Kidney epithelial cell (primary cell): ENCODE data around the gene ZNF778. TPM values are rescaled to one million over a fixed set of nuclear protein-coding genes. Genes with fewer than 3 reads are reported as not detected.
"Not testable (repeated sequence)": the region's sequence is repeated elsewhere in the genome, so short reads cannot be mapped to it uniquely, and the experiment has no call there.

ENCODE experiments used
- DNase-seq: peaks from one replicate; pipeline ENCODE4 v3.0.0-alpha.2; 2010; ENCODE audit warnings: low read depth
- H3K27me3 ChIP-seq: 2 replicates; pipeline ENCODE4 v1.6.0; 2011; ENCODE audit warnings: low read length; ENCODE audit not compliant: control insufficient read depth, insufficient read depth
- H3K36me3 ChIP-seq: 2 replicates; pipeline ENCODE4 v1.5.1; 2011; ENCODE audit warnings: low read length; ENCODE audit not compliant: control insufficient read depth, insufficient read depth
- H3K4me3 ChIP-seq: 2 replicates; pipeline ENCODE4 v1.5.1; 2011; ENCODE audit warnings: low read depth, mild to moderate bottlenecking, control low read depth, low read length
- total RNA-seq: library from RNA; depleted of rRNA; stranded (reverse); fragments of >200 nt; gene quantifications from 2 replicates; pipeline ENCODE4 v1.2.3, GENCODE V29; 2015
- TF ChIP-seq, protein P1 (sequence below): IDR thresholded peaks from 2 replicates; pipeline ENCODE4 v1.5.1; 2011; ENCODE audit warnings: mild to moderate bottlenecking, moderate library complexity, low read length, control low read depth, inconsistent platforms; ENCODE audit not compliant: insufficient read depth, poor library complexity, severe bottlenecking

Gene ZNF778
- total RNA-seq, 1 donor from 2014 or later = 17.7 TPM

GRCh38 chr16:89189358-89190025 lies 28.0 kb upstream of the ZNF778 start:
- DNase-seq = no peak
- Histone ChIP-seq H3K36me3 (no peaks in the 10 kb centered on the region), H3K4me3 (no peak overlapping the region), H3K27me3 (peaks cover 26% of the 10 kb centered on the region)
- TF ChIP-seq, protein P1, sequence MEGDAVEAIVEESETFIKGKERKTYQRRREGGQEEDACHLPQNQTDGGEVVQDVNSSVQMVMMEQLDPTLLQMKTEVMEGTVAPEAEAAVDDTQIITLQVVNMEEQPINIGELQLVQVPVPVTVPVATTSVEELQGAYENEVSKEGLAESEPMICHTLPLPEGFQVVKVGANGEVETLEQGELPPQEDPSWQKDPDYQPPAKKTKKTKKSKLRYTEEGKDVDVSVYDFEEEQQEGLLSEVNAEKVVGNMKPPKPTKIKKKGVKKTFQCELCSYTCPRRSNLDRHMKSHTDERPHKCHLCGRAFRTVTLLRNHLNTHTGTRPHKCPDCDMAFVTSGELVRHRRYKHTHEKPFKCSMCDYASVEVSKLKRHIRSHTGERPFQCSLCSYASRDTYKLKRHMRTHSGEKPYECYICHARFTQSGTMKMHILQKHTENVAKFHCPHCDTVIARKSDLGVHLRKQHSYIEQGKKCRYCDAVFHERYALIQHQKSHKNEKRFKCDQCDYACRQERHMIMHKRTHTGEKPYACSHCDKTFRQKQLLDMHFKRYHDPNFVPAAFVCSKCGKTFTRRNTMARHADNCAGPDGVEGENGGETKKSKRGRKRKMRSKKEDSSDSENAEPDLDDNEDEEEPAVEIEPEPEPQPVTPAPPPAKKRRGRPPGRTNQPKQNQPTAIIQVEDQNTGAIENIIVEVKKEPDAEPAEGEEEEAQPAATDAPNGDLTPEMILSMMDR = no peak

GRCh38 chr16:89190150-89190958 lies 27.1 kb upstream of the ZNF778 start:
- peaks cover 21% of the 10 kb centered on the region for H3K27me3 ChIP-seq
- H3K36me3 ChIP-seq = no peaks in the 10 kb centered on the region
- H3K4me3 ChIP-seq = no peak overlapping the region
- TF ChIP-seq, protein P1 = no peak
- no peak for DNase-seq

GRCh38 chr16:89191033-89191900 lies 26.2 kb upstream of the ZNF778 start:
- DNase-seq = no peak
- peaks cover 21% of the 10 kb centered on the region for H3K27me3 ChIP-seq
- no peak overlapping the region for H3K4me3 ChIP-seq
- TF ChIP-seq, protein P1 = no peak
- no peaks in the 10 kb centered on the region for H3K36me3 ChIP-seq

DNA sequence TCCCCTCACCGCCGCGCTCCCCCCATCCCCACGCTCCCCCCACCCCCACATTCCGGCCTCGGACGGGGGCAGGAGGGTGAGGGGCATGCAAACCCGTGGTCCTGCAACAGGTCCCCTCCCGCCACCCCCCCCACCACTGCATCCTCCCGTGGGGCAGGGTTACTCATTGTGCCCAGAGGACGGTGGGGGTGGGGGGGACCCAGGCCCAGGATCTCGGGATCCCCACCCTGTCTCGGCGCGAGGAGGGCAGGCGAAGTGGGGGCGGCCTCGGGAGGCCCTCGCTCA lies 25.7 kb upstream of the ZNF778 start:
- Histone ChIP-seq H3K4me3 (peak overlapping the region; percentile 34), H3K36me3 (no peaks in the 10 kb centered on the region), H3K27me3 (peaks cover 21% of the 10 kb centered on the region)
- DNase-seq = no peak
- TF ChIP-seq, protein P1 = no peak

DNA sequence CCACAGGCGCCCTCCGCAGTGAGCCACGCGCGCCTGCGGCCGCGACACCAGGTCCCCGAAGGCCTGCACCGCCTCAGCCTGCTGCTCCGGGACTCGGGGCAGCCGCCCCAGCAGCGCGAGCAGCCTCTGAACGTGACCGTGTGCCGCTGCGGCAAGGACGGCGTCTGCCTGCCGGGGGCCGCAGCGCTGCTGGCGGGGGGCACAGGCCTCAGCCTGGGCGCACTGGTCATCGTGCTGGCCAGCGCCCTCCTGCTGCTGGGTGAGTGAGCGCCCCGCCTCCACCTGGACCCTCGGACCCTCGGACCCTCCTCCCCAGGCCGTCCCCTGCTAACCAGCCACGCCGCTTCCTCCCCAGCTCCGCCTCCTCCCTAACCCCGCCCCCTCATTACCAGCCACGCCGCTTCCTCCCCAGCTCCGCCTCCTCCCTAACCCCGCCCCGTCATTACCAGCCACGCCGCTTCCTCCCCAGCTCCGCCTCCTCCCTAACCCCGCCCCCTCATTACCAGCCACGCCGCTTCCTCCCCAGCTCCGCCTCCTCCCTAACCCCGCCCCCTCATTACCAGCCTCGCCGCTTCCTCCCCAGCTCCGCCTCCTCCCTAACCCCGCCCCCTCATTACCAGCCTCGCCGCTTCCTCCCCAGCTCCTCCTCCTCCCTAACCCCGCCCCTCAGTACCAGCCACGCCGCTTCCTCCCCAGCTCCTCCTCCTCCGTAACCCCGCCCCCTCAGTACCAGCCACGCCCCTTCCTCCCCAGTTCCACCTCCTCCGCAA lies 25.1 kb upstream of the ZNF778 start:
- Histone ChIP-seq H3K4me3 (peak overlapping the region; percentile 34), H3K27me3 (peaks cover 21% of the 10 kb centered on the region)
- H3K36me3 ChIP-seq, DNase-seq: not testable (repeated sequence)
